ENCODE results near the gene FLT3.
A peak's percentile ranks its signal among the peaks of the same experiment; 100 is the strongest.

The FLT3 gene

GRCh38 chr13:27982361-27982760 lies 118.0 kb downstream of the FLT3 start:
- no peaks in the 10 kb centered on the region for H3K36me3 ChIP-seq (ENCODE audit: low read depth)
- DNase-seq (ENCODE audit: low spot score) = no peak
- TF ChIP-seq, protein P1, sequence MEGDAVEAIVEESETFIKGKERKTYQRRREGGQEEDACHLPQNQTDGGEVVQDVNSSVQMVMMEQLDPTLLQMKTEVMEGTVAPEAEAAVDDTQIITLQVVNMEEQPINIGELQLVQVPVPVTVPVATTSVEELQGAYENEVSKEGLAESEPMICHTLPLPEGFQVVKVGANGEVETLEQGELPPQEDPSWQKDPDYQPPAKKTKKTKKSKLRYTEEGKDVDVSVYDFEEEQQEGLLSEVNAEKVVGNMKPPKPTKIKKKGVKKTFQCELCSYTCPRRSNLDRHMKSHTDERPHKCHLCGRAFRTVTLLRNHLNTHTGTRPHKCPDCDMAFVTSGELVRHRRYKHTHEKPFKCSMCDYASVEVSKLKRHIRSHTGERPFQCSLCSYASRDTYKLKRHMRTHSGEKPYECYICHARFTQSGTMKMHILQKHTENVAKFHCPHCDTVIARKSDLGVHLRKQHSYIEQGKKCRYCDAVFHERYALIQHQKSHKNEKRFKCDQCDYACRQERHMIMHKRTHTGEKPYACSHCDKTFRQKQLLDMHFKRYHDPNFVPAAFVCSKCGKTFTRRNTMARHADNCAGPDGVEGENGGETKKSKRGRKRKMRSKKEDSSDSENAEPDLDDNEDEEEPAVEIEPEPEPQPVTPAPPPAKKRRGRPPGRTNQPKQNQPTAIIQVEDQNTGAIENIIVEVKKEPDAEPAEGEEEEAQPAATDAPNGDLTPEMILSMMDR (IDR thresholded peaks at IDR 0.05; ENCODE audit: poor library complexity, severe bottlenecking) = no peak
- H3K4me3 ChIP-seq (ENCODE audit: severe bottlenecking) = no peak overlapping the region
- no peaks in the 10 kb centered on the region for H3K9me3 ChIP-seq (ENCODE audit: severe bottlenecking)
- ATAC-seq (ENCODE audit: low read depth) = no peak
- no peaks in the 10 kb centered on the region for H3K4me1 ChIP-seq (ENCODE audit: insufficient read depth, poor library complexity, severe bottlenecking)
- no peak overlapping the region for H3K27ac ChIP-seq (ENCODE audit: poor library complexity, severe bottlenecking)
- H3K27me3 ChIP-seq (ENCODE audit: insufficient read depth, poor library complexity, severe bottlenecking) = peaks cover 67% of the 10 kb centered on the region

GRCh38 chr13:27981006-27981708 lies 119.2 kb downstream of the FLT3 start:
- peaks cover 79% of the 10 kb centered on the region for H3K27me3 ChIP-seq (ENCODE audit: insufficient read depth, poor library complexity, severe bottlenecking)
- TF ChIP-seq, protein P1 (IDR thresholded peaks at IDR 0.05; ENCODE audit: poor library complexity, severe bottlenecking) = no peak

DNA sequence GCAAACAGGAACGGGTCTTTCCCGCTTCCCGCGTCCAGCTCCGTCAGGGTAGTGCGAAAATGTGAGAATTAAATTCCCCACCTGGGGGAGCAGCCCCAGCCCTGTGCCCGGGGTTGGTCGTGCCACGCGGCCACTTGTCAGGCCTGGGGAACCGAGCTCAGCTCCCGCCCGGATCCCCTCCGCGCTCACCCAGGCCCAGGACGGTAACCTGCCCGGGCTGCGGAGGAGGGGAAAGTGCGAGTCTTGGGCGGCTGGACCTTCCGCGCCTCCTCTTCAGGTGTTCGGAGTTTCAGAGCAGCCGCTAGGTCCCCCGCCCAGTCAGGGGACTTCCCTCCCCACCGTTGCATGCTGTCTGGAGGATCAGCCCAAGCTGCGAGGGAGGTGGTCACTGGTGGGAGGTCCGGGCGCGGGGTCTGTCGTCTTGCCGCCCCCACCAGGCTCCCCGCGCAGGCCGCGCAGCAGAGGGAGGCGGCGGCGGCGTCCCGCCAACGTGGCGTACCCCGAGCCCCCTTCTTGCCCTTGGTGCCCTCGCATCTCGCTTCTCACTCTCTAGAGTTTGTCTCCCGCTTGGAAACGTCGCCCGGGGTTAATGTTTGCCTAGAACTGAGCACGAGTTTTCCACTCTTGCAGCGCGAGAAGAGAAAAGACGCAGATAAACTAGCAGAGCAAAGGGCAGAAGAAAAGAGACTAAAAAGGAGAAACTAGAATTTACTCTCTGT lies 119.9 kb downstream of the FLT3 start:
- Histone ChIP-seq H3K4me3 (ENCODE audit: severe bottlenecking) (no peak overlapping the region), H3K27me3 (ENCODE audit: insufficient read depth, poor library complexity, severe bottlenecking) (peaks cover 86% of the 10 kb centered on the region), H3K4me1 (ENCODE audit: insufficient read depth, poor library complexity, severe bottlenecking) (no peaks in the 10 kb centered on the region), H3K27ac (ENCODE audit: poor library complexity, severe bottlenecking) (no peak overlapping the region), H3K9me3 (ENCODE audit: severe bottlenecking) (no peaks in the 10 kb centered on the region), H3K36me3 (ENCODE audit: low read depth) (no peaks in the 10 kb centered on the region)
- no peak for ATAC-seq (ENCODE audit: low read depth)
- TF ChIP-seq, protein P1 (IDR thresholded peaks at IDR 0.05; ENCODE audit: poor library complexity, severe bottlenecking) = no peak
- no peak for DNase-seq (ENCODE audit: low spot score)

More at GRCh38 chr13:27981006-27981708, 119.2 kb downstream of the FLT3 start:
- H3K27ac ChIP-seq (ENCODE audit: poor library complexity, severe bottlenecking) = no peak overlapping the region
- no peaks in the 10 kb centered on the region for H3K9me3 ChIP-seq (ENCODE audit: severe bottlenecking)
- no peaks in the 10 kb centered on the region for H3K4me1 ChIP-seq (ENCODE audit: insufficient read depth, poor library complexity, severe bottlenecking)
- DNase-seq (ENCODE audit: low spot score) = no peak
- H3K4me3 ChIP-seq (ENCODE audit: severe bottlenecking) = no peak overlapping the region
- ATAC-seq (ENCODE audit: low read depth) = peak; percentile 24; the same call in 1 of the 3 replicates
- H3K36me3 ChIP-seq (ENCODE audit: low read depth) = no peaks in the 10 kb centered on the region

DNA sequence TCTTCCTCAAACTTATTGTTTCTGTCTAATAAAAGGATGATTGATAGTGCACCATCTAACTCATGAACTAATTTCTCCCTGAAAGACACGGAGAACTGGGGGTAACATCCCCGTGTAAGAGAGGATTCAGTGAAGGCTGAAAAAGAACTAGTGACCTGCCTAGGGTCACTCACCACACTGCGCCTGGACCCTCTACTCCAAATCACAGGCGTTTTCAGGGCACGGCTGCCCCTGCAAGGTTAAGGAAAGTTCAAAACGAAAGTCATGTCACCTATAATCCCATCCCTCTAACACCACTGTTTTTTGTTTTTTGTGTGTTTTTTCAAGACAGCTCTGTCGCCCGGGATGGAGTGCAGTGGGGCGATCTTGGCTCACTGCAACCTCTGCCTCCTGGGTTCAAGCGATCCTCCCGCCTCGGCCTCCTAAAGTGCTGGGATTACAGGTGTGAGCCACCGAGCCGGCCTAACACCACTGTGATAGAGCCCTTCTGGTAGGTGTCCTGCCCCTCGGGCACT lies 120.6 kb downstream of the FLT3 start:
- DNase-seq (ENCODE audit: low spot score) = no peak
- H3K27ac ChIP-seq (ENCODE audit: poor library complexity, severe bottlenecking) = no peak overlapping the region
- TF ChIP-seq, protein P1 (IDR thresholded peaks at IDR 0.05; ENCODE audit: poor library complexity, severe bottlenecking) = no peak
- H3K9me3 ChIP-seq (ENCODE audit: severe bottlenecking) = no peaks in the 10 kb centered on the region
- H3K36me3 ChIP-seq (ENCODE audit: low read depth) = no peaks in the 10 kb centered on the region
- peaks cover 93% of the 10 kb centered on the region for H3K27me3 ChIP-seq (ENCODE audit: insufficient read depth, poor library complexity, severe bottlenecking)
- no peaks in the 10 kb centered on the region for H3K4me1 ChIP-seq (ENCODE audit: insufficient read depth, poor library complexity, severe bottlenecking)
- no peak overlapping the region for H3K4me3 ChIP-seq (ENCODE audit: severe bottlenecking)
- no peak for ATAC-seq (ENCODE audit: low read depth)

Measured in RWPE2 (cell line).